Astrocyte of the cerebellum (primary cell): ENCODE data around the gene LEP.

Experiments used
- DNase-seq: peaks from one replicate; pipeline ENCODE4 v3.0.0-alpha.2; 2011; ENCODE audit warnings: low read depth
- H3K4me3 ChIP-seq: 2 replicates; pipeline ENCODE4 v1.5.1; 2011; ENCODE audit warnings: mild to moderate bottlenecking, low read depth, low read length, moderate library complexity
- in situ Hi-C: cut with HindIII; loops from 2 replicates; pipeline ENCODE4 v1.10.0; 2017; ENCODE audit warnings: low sequenced_read_pairs
- TF ChIP-seq, protein P1 (sequence below): IDR thresholded peaks from 2 replicates; pipeline ENCODE4 v1.5.1; 2012; ENCODE audit warnings: low read length, low read depth, moderate library complexity, mild to moderate bottlenecking; ENCODE audit errors: missing control alignments

LEP gene

DNA sequence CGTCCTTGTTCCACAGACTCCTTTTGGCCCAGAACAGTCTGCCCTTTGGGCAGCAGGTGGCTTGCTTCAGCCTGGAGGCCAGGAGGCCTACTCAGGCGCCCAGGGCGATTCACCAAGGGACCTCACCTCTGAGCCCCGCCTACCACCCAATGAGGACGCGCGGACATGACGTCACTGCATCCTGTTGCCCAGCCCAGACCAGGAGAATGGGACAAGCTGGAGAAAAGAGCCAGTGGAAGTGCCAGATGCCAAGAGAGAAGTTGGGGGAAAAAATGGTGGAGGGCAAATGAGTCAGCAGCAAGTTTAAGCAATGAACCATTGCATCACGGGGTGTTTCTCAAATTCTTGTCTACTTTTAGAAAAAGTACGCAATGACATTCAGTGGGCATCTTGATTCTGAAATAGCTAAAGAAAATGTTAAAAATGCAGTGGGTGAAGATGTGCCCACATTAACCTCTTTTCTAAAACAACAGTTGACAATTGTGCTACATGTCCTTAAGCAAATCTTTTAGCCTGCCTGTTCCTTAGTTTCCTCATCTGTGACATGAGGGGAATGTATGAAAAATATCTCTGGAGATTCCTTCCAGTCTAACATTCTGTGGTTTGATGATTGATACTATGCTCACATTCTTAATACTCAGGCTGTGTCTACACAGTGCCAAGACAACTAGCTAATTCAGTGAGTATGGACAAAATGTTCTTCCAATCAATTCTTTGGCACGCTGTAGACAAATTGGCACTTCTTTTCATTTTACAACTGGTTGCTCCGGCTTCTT, 23.9 kb upstream of the LEP start:
- DNase-seq, result no peak
- TF ChIP-seq, protein P1, sequence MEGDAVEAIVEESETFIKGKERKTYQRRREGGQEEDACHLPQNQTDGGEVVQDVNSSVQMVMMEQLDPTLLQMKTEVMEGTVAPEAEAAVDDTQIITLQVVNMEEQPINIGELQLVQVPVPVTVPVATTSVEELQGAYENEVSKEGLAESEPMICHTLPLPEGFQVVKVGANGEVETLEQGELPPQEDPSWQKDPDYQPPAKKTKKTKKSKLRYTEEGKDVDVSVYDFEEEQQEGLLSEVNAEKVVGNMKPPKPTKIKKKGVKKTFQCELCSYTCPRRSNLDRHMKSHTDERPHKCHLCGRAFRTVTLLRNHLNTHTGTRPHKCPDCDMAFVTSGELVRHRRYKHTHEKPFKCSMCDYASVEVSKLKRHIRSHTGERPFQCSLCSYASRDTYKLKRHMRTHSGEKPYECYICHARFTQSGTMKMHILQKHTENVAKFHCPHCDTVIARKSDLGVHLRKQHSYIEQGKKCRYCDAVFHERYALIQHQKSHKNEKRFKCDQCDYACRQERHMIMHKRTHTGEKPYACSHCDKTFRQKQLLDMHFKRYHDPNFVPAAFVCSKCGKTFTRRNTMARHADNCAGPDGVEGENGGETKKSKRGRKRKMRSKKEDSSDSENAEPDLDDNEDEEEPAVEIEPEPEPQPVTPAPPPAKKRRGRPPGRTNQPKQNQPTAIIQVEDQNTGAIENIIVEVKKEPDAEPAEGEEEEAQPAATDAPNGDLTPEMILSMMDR, result no peak
- no peak overlapping the region for H3K4me3 ChIP-seq
- in situ Hi-C loops, result loop anchor here (25.0 kb wide), 2 partner anchors 505 to 630 kb away; partner anchors contain the start of genes ARF5, FSCN3 and GCC1

DNA sequence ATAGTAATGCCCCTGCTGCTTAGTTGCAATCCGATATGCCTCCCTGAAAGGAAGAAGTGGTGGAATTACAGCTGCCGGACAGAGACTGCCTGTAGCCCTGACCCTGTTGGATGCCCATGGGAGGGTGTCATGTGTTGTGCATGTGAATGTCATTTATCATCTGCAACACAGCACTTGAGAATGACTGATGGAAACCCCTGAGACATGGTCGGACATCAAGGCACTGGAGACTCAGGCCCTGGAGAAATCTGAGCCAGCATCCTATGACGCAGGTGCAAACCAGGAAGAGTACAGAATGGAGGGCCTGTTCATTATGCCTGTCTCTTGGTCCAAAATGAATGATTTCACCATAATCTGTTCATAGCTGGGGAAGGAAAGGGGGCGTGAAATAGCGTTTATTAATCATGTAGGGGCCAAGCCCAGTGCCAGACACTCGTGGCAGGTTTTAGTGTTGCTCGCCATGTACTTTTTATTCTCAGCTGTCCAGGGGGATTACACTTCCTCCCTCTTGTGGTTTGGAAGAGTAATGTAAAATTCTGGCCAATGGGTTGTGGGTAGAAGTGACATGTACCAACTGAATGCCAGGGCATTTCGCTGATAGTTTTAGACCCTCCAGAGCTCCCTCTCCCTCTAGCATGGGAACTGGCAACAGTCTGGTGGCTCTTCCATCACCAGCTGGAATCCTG, 23.0 kb upstream of the LEP start:
- in situ Hi-C loops, result loop anchor here (25.0 kb wide), 2 partner anchors 506 to 631 kb away; partner anchors contain the start of genes ARF5, FSCN3 and GCC1
- DNase-seq, result no peak
- TF ChIP-seq, protein P1, result peak; percentile 9
- no peak overlapping the region for H3K4me3 ChIP-seq

DNA sequence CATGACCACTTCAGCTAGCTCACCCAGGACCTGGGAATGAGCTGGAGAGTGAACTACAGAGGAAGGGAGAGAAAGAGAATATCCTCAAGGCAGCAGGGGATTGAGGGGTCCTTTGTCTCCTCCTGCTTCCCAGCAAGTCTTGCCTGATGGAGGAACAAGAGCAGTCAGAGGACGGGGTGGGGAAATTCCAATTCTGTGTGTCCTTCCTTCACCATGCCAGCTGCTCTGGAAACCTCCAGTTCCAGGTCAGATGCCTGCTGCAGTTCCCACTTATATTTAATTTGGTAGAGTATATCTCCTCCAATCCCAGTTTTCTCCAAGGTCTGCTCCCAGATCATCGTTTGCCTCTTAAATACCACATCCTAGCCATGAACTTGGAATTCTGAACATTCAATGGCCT, 21.4 kb upstream of the LEP start:
- no peak overlapping the region for H3K4me3 ChIP-seq
- in situ Hi-C loops, result loop anchor here (25.0 kb wide), 2 partner anchors 507 to 632 kb away; partner anchors contain the start of genes ARF5, FSCN3 and GCC1
- no peak for DNase-seq
- TF ChIP-seq, protein P1, result no peak

DNA sequence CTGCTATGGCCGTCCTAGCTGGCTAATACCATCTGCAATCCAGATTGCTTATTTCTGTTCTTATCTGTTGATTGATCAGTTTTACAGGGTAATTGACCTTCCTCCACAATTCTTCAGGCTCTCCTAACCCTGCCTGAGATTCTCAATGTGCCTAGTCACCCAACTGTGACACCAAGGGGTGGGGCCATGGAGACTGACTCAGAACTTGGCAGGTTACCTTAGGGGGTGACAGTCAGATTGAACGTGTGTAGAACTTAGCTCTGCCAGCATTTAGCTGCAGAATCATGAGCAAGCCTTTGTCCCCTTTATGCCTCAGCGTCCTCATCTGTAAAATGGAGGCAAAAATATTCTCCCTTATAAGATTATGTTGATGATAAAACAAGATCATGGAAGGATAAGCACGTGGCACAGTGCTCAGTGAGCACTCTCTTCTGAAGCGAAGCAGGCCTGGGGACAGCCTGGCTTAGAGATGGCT, 19.1 kb upstream of the LEP start:
- DNase-seq, result no peak
- no peak overlapping the region for H3K4me3 ChIP-seq
- in situ Hi-C loops, result loop anchor here (25.0 kb wide), 2 partner anchors 510 to 635 kb away; partner anchors contain the start of genes ARF5, FSCN3 and GCC1
- TF ChIP-seq, protein P1, result no peak

DNA sequence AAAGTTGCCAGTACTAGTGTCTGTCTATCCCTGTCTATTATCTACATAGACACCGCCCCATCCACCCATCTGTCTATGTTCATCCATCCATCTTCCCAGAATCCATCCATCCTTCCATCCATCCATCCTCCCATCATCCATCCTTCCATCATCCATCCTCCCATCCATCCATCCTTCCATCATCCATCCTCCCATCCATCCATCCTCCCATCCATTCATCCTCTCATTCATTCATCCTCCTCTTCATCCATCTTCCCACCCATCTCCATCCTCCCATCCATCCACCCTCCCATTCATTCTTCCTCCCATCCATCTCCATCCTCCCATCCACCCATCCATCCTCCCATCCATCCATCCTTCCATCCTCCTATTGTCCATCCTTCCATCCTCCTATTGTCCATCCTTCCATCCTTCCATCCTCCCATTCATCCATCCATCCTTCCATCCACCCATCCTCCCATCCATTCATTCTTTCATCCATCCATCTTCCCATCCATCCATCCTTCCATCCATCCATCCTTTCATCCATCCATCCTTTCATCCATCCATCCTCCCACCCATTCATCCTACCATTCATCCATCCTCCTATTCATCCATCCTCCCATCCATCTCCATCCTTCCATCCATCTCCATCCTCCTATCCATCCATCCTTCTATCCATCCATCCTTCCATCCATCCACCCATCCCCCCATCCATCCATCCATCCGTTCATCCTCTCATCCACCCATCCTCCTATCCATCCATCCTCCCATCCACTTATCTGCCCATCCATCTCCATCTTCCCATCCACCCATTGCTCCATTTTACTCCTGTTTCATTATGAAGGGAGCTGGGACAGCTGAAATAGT, 14.7 kb upstream of the LEP start:
- in situ Hi-C loops, result no loop called here
- DNase-seq, result no peak
- no peak overlapping the region for H3K4me3 ChIP-seq
- TF ChIP-seq, protein P1, result no peak

DNA sequence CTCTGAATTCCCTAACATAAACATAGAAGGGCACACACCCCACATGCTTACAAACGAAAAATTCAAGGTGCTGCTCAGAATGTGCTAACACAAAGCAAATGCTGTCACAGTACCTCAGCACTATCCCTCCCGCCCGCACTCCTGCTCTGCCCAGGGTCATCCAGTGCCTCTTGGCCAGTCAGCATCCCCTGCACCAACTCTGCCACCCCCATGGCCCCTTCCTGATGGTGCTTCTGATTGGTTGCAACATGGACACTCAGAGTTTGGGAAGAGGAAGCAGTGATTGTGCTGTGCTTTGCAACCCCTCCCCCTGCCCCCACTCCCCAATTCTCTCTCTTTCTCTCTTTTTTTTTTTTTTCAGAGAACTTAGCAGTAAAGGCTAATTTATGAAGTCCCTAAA, 13.8 kb upstream of the LEP start:
- DNase-seq, result no peak
- in situ Hi-C loops, result no loop called here
- TF ChIP-seq, protein P1, result no peak
- no peak overlapping the region for H3K4me3 ChIP-seq
